Cardiac septum (tissue), 1 donor: ENCODE measurements around the gene TMEM129. TPM values are rescaled to one million over a fixed set of nuclear protein-coding genes. Genes with fewer than 3 reads are reported as not detected.
A peak's percentile ranks its signal among the peaks of the same experiment; 100 is the strongest.

ENCODE experiments used
- DNase-seq: peaks from one replicate; pipeline ENCODE4 v3.0.0-alpha.2; 2020; ENCODE audit warnings: low spot score
- intact Hi-C: fragments of 100-400 bp; cut with DNase I; formaldehyde crosslinking; loops from one replicate; pipeline ENCODE4 v1.14.0; 2022
- total RNA-seq: library from RNA; stranded (reverse); fragmentation: NEBNext Ultra II Directional; extraction: Animal tissue kit (Norgen Biotek cat#: 25700); gene quantifications from one replicate; pipeline ENCODE4 v1.2.1, GENCODE V29; 2021
- donor health status: DM: no; HTN: no; CAD: no.

TMEM129 gene
- total RNA-seq, 1 donor from 2014 or later = 38.1 TPM

DNA sequence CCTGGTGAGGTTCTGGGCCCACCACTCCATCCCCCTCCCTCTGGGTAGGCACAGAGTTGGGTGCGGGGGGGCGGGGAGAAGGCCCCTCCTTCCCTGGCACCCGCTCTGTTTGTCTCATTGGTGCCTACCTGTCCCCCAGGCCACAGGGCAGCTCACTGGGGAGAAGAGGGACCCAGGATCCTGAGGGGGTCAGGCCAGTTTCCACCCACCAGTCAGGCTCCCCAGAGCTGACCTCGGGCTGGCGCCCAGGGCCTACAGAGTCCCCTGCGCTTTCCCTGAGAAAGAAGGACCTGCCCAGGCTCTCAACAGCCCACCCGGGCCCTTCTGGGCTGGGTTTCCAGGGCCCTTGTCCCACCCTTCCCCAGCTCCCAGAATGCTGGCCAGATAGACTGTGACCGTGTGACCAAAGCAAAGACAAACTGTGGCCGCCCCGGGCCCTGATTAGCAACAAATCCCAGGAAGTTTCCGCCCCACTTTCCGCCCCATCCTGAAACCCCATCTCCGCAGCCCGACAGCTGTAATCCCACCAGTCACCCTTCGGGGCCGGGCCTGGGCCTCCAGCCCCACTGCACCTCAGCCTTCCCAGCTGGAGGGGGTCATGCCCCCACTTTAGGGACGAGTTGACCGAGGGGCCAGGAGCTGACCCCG lies 38.2 kb upstream of the TMEM129 start:
- no peak for DNase-seq
- intact Hi-C loops = no loop called here

GRCh38 chr4:1758306-1759121 lies 37.4 kb upstream of the TMEM129 start:
- intact Hi-C loops = no loop called here
- DNase-seq = no peak

- no peak for DNase-seq
- intact Hi-C loops = no loop called here
These were observed 36.7 kb upstream of the TMEM129 start for GRCh38 chr4:1757836-1758235.

DNA sequence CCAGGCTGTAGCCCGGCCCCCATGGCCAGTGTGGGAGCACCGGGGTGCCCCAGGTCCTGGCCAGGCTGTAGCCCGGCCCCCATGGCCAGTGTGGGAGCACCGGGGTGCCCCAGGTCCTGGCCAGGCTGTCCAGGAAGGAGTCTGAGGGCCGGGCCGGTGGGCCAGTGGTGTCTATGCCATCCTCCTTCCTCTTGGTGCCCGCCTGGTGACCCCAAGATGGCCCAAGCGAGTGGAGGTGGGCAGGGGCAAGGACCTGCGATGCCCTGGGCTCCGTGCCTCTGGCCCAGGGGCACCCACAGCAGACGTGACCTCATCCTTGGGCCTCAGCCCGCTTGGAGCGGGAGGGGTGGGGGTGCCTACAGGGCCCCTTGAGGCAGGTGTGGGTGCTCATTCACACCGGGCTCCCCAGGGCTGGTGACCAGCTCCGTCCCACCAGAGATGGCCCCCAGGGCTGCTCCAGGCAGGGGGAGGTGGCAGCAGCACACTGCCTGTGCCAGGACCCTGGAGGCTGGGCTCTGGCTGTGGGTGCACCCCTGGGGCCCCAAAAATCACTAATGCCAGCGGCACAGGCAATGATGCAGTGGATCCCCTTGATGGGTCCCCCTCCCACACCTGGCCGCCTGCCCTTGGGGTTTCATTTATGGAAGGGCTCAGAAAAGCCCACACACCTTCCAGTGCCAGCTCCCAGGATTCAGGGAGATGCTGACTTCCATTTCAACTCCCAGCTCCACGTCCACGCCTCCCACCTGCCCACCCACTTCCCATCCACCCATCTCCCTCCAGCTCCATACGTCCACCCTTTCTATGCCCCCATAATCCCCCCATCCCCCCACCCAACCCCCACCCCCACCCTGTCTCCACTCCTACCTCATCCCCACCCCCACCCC lies 36.0 kb upstream of the TMEM129 start:
- DNase-seq = no peak

DNA sequence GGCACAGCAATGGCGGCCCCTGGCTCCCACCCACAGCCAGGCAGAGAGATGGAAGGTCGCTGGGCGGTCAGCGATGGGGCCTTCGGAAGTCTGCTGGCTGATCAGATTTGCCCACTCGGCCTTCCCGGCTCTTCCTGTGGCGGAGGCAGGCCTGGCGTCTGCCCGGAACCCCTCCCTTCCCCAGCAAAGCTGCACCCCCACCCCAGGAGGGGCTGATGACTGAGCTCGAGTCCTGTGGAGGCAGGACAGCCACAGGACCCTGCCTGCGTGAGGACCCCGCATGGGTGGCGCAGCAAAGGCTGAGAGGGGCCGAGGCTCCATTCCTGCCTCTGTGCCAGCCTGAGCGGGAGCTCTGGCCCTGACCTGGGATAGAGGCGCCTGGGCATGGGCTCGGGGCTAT lies 35.0 kb upstream of the TMEM129 start:
- intact Hi-C loops = no loop called here
- no peak for DNase-seq

More for the DNA sequence above, 36.0 kb upstream of the TMEM129 start:
- intact Hi-C loops = no loop called here

DNA sequence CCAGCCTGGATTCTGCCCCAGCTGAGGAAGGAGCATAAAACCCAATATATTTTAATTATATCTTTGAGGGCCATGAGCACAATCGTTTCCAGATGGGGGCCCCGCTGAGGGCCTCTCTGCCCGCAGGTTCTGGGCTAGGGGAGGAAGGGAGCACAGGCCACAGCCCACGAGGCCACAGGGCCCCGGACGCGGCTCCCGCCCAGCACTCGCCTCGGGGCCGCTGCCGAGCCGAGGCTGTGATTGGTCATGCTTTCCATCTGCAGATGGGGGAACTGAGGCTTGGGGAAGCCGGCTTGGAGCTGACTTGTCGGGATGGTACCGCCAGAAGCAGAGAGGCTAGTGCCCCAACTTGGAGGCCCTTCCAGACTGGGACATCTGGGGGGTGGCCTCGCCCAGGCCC lies 34.2 kb upstream of the TMEM129 start:
- DNase-seq = no peak
- intact Hi-C loops = no loop called here

DNA sequence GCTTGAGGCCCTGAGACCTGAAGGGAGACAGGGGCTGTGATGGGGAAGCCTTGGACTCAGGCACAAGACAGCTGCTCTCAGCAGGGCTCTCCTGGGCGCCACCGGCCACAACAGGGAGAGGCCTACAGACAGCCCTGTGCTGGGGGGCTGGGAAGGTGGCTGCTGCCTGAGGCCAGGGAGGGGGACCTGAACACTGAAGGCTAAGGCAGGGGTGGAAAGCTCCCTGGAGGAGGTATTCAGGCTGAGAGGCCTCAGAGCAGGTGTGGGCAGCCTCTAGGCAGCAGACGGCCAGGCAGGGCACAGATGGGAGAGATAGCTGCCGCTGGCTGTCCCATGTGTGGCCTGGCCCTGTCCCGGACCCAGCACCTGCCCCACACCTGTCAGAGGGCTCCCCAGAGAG lies 33.2 kb upstream of the TMEM129 start:
- no peak for DNase-seq

DNA sequence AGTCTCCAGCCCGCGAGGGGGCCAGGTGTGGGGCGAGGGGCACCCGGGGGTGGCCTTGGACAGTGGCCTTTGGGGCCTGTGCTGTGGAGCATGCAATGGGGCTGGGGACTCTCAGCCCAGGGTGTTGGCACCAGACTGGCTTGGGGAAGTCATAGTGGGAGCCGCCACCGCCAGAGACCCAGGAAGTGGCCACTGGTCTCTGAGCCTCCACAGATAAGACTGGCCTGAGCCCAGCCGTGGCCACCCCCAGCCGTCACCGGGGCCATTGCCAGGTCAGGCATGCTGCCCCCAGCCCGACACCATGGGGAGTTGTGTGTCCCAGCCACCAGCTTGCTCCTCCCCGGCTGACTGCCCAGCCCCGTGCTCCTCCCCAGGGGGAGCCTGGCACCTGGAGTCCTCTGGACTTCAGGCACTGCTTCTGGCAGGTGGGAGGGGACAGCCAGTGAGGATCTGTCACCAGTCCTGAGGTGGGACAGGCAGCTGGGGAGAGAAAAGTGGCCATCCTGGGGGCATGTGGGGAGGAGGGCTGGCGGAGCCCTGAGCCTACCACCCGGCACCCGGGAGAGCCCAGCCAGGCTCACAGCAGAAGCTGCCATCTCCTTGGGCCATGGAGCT lies 32.7 kb upstream of the TMEM129 start:
- intact Hi-C loops = no loop called here
- no peak for DNase-seq

More for the DNA sequence above, 33.2 kb upstream of the TMEM129 start:
- intact Hi-C loops = no loop called here

GRCh38 chr4:1753294-1753696 lies 32.2 kb upstream of the TMEM129 start:
- no peak for DNase-seq
- intact Hi-C loops = no loop called here

DNA sequence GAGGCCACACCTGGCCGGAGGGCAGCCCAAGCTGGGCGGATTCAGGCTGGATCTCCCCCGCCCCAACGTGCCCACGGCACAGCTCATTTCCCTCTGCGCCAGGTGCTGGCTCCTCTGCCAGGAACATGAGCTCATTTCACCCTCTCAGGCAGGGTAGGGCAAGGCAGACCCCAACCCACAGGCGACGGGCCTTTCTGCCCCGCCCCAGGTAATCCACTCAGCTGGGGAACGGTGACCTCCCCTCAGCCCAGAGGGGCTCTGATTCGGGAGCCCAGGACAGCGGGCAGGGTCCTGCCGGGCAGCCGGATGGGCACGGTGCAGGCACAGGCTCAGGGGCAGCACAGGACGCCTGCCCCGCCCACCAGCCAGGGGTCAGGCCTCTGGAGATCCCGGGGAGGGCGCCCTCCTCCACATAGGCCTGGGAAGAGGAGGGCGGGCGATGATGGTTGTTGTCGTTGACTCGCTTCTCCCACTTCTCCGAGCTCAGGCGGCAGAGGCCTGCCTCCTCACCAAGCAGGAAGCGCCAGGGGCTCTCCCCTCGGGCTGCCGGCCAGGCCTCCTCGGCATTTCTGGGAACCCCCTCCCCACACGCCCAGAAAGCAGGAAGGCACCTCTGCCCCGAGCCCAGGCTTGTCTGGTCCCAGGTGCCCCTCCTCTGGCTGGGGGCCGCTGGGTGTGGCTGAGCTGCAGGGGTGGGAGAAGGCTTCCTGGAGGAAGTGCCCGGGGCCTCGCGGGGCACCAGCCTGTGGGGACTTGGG lies 31.3 kb upstream of the TMEM129 start:
- intact Hi-C loops = no loop called here
- no peak for DNase-seq

DNA sequence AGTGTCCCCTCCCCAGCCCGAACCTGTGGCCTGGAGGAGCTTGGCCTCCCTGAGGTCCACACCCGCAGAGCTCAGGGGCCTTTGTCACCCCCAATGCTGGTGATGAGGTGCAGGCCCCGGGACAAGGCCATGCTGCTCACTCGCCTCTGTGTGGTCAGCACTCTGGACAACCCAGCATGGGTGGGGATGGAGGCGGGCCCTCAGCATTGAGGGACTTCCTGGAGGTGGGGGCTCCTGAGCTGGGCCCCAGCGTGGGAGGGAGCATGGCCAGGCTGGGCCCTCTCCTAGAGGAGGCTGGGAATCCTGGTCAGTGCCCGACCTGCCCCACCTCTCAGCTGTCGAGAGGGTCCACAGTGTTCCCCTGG lies 30.8 kb upstream of the TMEM129 start:
- intact Hi-C loops = no loop called here
- DNase-seq = no peak

GRCh38 chr4:1751155-1751918 lies 30.2 kb upstream of the TMEM129 start:
- intact Hi-C loops = no loop called here
- no peak for DNase-seq

- intact Hi-C loops = no loop called here
- no peak for DNase-seq
These were observed 29.4 kb upstream of the TMEM129 start for GRCh38 chr4:1750381-1751154.

DNA sequence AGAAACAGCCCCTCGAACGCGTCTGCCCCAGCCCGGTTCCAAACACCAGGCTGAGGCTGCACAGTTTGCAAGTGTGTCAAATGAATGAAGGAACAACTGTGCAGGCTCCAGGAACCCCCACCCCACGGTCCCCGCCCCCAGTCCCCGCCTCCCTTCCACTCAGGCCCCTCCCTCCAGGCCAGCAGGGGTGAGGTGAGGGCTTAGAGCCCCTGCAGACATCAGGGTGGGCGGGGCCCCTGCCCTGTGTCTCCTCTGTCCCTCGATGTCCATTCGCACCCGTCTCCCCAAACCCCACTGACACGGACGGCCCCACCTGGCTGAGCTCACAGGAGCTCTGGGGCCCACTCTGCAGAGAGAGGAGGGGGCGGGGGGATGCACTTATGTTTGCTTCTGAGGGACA lies 28.7 kb upstream of the TMEM129 start:
- no peak for DNase-seq
- intact Hi-C loops = no loop called here

DNA sequence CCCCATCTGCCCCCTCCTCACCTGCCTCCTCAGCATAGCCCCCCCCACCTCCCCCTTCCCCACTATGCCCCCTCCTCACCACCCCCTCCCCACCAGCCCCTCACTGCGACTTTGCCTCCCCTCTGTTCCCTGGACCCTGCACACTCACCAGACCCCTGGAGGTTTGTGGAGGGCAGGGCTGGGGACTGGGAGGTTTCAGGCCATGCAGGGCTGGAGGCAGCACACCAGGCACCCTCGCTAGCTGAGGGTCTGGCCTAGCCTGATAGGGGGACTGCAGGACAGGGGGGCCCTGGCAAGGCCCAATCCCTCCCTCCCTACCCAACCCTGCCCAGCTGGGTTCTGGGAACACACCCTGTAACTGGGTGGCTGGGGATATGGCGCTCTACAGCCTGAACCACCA lies 28.2 kb upstream of the TMEM129 start:
- no peak for DNase-seq
- intact Hi-C loops = no loop called here

GRCh38 chr4:1748465-1748995 lies 27.4 kb upstream of the TMEM129 start:
- peak; percentile 84 for DNase-seq
- intact Hi-C loops = loop anchor here (1.0 kb wide), 1 partner anchor 62 kb away; no protein-coding TSS in a partner anchor

DNA sequence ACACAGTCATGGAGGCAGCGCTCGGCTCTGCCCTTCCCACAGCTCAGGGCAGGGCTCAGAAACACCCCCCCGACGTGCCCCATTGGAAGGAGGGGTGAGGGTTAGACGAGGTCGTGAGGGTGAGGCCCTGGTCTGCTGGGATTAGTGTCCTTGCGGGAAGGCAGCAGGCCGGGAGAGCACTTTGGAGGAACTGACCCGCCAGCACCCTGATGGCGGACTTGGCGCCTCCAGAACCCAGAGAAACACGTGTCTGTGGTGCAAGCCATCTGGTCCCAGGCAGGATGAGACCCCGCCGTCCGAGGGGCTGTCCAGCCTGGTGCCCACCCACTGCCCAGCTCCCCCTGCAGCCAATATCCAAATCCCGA lies 26.5 kb upstream of the TMEM129 start:
- no peak for DNase-seq
- intact Hi-C loops = loop anchor here (2.0 kb wide), 1 partner anchor 151 kb away; no protein-coding TSS in a partner anchor
